ENCODE data around the gene HIPK2.

Gene HIPK2

DNA sequence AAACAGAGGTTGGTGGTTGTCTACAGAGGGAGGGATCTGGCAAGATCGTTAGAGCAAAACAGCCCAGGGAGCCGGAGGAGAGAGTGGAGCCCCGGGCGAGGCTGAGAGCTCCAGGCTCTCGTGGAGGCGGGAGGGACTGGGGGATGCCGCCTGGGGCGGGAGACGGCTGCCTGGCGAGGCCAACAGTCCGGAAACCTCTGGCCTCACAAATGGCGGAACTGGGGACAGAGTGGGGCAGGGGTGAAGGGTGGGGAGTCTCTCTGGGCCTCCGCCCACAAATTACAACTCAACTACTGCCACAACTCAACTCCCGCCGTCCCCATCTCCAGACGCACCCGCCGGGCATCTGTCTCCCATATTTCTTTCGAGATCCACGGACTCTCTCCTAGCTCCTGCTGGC lies 206.6 kb downstream of the HIPK2 start:
- no peak for DNase-seq (ENCODE audit: insufficient read length)
- no peak for TF ChIP-seq POLR2A (IDR thresholded peaks at IDR 0.05; ENCODE audit: low read depth, low read length)
- TF ChIP-seq POLR2AphosphoS5 (IDR thresholded peaks at IDR 0.05; ENCODE audit: low read depth, low read length) = no peak
- TF ChIP-seq TAF1 (IDR thresholded peaks at IDR 0.05; ENCODE audit: borderline replicate concordance, low read depth, low read length) = no peak
- no peak for FAIRE-seq

DNA sequence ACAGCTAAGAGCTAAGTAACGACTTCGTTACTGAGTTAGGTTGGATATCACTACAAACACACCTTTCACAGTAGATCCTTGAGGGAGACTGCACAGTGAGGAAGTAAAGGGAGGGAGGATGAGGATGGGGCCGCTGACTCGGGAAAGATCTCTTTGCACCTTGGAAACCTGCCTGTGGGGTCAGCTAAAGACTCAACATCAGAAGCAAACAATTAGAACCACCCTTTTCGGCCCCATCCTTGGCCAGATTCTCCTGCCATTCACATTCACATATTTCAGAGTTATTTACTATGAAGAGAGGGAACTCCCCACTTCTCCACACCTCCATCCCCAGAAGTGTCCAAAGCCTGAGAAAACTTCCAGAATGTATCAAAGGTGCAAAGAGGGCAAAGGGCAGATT lies 207.2 kb downstream of the HIPK2 start:
- no peak for FAIRE-seq
- no peak for DNase-seq (ENCODE audit: insufficient read length)
- TF ChIP-seq POLR2A (IDR thresholded peaks at IDR 0.05; ENCODE audit: low read depth, low read length) (no peak), POLR2AphosphoS5 (IDR thresholded peaks at IDR 0.05; ENCODE audit: low read depth, low read length) (no peak), TAF1 (IDR thresholded peaks at IDR 0.05; ENCODE audit: borderline replicate concordance, low read depth, low read length) (no peak)

DNA sequence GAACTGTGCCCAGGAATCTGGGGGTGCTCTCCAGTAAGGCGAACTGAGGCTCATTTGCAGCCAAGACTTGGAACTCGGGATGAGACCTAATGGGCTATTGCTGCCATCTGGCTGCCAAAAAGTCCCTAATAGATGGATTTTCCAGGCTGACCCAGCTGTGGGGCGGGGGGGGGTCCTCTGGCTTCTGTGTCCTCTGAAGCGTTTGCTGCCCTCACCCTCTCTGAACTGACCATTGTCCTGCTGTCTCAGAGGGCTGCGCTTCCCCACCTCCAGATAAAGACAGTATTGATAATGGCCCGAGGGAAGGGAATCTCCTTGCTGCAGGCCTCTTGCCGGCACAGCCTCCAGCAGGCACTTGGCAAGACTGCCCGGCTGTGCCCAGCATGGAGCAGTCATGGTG lies 207.7 kb downstream of the HIPK2 start:
- FAIRE-seq (no peak), DNase-seq (ENCODE audit: insufficient read length) (no peak)
- no peak for TF ChIP-seq POLR2AphosphoS5 (IDR thresholded peaks at IDR 0.05; ENCODE audit: low read depth, low read length)
- no peak for TF ChIP-seq TAF1 (IDR thresholded peaks at IDR 0.05; ENCODE audit: borderline replicate concordance, low read depth, low read length)
- no peak for TF ChIP-seq POLR2A (IDR thresholded peaks at IDR 0.05; ENCODE audit: low read depth, low read length)

DNA sequence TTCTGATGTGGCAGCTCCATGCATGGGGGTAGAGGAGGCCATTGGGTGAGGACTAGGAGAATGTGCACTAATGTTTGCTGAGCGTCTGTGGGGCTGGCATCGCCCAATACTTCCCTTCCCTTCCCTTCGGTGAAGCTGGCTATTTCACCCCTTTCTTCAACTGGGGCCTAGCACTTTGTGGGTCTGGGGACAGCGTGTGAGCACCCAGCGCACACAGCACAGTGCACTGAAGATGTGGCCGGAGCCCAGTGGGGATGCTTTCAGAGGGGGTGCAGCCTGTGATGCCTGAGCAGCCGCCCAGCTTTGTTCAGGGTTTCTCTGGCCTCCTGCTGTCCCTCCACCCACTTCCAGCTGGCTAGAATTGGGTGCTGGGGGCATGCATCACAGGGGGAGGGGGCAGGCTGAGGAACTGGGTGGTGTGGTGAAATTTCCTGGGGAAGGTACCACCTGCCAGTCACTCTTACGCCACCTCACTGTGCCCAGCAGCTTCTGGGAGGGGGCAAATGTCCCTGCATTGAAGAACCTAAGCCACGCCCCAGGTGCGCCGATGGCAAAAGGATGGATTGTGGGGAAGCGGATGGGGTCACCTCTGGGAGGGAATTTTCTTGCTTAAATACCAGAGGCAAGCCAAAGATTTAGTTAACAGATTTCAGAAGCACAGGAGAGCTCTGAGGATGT lies 208.8 kb downstream of the HIPK2 start:
- DNase-seq (ENCODE audit: insufficient read length) = no peak
- no peak for TF ChIP-seq TAF1 (IDR thresholded peaks at IDR 0.05; ENCODE audit: borderline replicate concordance, low read depth, low read length)
- TF ChIP-seq POLR2AphosphoS5 (IDR thresholded peaks at IDR 0.05; ENCODE audit: low read depth, low read length) = no peak
- no peak for TF ChIP-seq POLR2A (IDR thresholded peaks at IDR 0.05; ENCODE audit: low read depth, low read length)
- no peak for FAIRE-seq

DNA sequence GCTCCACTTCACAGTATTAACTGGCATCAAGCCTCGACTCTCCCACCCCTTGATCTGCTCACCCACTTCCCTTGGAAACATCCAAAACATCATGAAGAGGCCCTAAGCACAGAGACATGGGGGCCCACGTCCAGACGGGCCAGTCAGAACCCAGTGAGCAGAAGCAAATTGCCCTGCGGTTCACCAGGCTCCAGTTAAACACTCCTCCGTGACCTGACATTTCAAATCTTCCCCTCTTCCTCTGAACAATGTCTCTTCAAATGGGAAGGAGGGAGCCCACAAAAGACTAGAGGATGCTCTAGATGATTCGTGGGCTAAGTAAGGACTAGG lies 209.5 kb downstream of the HIPK2 start:
- TF ChIP-seq POLR2AphosphoS5 (IDR thresholded peaks at IDR 0.05; ENCODE audit: low read depth, low read length) (no peak), TAF1 (IDR thresholded peaks at IDR 0.05; ENCODE audit: borderline replicate concordance, low read depth, low read length) (no peak), POLR2A (IDR thresholded peaks at IDR 0.05; ENCODE audit: low read depth, low read length) (no peak)
- FAIRE-seq = no peak
- DNase-seq (ENCODE audit: insufficient read length) = no peak

DNA sequence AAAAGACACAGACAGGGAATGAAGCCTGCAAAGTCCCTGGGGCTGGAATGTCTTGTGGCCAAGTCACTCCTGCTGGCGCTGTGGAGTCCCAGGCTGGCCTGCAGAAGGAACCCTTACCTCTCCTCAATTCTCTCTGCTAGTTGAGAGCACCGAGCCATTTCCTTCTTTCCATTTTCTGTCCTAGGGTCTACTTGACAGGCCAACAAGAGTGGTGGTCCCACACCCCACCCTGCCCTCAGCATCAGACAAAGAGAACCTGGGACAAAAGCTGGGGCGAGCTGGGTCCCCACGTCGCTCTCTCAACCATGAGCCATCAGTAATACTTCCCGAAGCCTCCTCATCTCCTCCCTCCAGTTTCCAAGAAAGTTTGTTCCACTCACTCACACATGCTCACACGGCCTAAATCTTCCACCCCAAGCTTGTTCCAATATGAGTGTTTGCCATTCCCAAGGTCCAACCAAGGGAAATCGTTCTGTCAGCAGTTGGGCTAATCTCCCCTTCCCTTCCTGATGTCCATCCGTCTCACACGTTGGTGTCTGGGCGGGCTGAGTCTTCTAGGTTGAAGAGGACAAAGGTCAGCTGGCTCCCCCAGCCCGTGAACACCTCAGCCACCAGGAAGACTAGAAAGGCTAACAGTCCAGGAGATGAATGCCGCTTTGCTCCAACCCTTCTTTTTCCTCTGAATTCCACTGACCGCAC lies 210.0 kb downstream of the HIPK2 start:
- DNase-seq (ENCODE audit: insufficient read length) (no peak), FAIRE-seq (no peak)
- TF ChIP-seq POLR2A (IDR thresholded peaks at IDR 0.05; ENCODE audit: low read depth, low read length) (no peak), POLR2AphosphoS5 (IDR thresholded peaks at IDR 0.05; ENCODE audit: low read depth, low read length) (peak; percentile 35; the same call in 1 of the 2 replicates), TAF1 (IDR thresholded peaks at IDR 0.05; ENCODE audit: borderline replicate concordance, low read depth, low read length) (no peak)

DNA sequence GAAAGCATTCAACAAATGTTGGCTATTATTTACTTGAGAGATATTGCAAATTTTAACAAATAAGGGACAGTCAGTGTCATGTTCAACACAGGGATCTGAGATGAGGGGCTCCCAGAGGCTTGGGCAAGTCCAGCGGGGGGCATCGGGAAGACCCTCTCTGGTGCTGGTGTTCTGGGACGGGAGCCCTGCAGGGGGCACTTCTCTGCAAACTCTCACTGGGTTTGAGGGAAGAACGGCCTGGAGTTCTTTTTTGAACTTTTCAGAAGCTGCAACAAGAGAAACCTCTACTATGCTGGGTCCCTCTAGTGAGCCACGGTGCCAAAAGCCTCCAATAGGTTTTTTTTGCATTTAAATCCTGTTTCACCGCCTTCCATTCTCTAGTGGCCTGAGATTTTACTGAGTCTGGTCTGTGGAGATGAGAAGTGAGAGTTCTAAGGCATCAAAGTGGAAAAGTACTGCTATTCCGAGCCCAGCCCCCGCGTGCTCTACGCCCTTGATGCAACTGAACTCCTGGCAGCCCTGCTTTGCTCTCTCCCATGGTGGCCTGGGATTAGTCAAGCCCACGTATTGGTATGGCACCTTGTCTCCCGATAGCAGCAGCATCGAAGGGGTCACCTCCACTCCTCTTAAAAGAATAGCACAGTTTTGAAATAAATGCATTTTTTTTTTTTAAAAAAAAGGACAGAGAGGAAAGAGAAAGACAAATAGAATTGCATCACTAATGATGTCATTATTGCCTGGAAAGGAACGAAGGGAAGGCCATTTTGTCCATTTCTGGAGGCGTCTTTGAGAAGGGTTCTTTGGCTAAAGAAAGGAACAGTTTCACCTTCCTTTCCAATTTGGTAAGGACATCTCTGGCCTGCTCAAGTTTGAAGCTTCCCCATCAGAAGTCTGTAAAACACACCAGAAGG lies 210.8 kb downstream of the HIPK2 start:
- DNase-seq (ENCODE audit: insufficient read length) (no peak), FAIRE-seq (no peak)
- TF ChIP-seq POLR2A (IDR thresholded peaks at IDR 0.05; ENCODE audit: low read depth, low read length) = no peak
- TF ChIP-seq TAF1 (IDR thresholded peaks at IDR 0.05; ENCODE audit: borderline replicate concordance, low read depth, low read length) = no peak
- no peak for TF ChIP-seq POLR2AphosphoS5 (IDR thresholded peaks at IDR 0.05; ENCODE audit: low read depth, low read length)

DNA sequence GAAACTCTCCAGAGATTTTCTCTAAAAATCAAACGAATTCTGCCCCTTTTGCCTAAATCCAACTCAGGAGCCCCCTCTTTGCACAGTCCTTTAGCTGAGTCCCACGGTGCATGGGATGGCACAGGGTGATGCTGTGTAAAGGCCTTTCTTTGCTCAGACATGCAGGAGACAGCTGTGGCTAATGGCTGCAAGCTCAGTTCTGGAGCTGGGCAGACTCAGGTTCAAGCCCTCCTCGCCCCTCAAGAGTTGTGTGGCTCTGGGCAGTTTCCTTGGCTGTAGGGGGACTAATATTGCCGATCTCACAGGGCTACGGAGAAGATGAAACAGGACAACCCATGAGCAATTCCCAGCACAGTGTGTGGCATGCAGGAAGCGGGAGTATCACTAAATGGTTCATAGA lies 211.7 kb downstream of the HIPK2 start:
- TF ChIP-seq TAF1 (IDR thresholded peaks at IDR 0.05; ENCODE audit: borderline replicate concordance, low read depth, low read length) (no peak), POLR2A (IDR thresholded peaks at IDR 0.05; ENCODE audit: low read depth, low read length) (no peak), POLR2AphosphoS5 (IDR thresholded peaks at IDR 0.05; ENCODE audit: low read depth, low read length) (no peak)
- FAIRE-seq (no peak), DNase-seq (ENCODE audit: insufficient read length) (no peak)

DNA sequence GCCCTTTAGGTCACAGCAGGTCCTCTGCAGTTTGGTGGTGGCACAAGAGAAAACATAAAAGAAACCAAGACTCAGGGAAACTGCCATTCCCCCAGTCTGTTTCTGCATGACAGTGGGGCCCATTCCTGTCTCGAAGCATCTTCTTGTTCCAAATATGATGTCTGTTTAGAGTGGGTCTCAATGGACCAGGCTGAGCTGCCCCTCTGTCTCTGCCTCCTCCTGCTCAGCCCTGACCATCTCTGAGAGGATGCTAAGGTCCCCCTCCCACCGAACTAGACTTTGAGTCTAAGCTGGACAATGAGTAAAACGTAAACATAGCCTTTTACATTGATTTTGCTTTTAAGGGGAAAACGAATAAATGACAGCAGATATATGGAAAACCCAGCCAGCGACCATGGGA lies 213.9 kb downstream of the HIPK2 start:
- DNase-seq (ENCODE audit: insufficient read length) (no peak), FAIRE-seq (no peak)
- TF ChIP-seq POLR2AphosphoS5 (IDR thresholded peaks at IDR 0.05; ENCODE audit: low read depth, low read length) = no peak
- TF ChIP-seq POLR2A (IDR thresholded peaks at IDR 0.05; ENCODE audit: low read depth, low read length) = no peak
- TF ChIP-seq TAF1 (IDR thresholded peaks at IDR 0.05; ENCODE audit: borderline replicate concordance, low read depth, low read length) = no peak

DNA sequence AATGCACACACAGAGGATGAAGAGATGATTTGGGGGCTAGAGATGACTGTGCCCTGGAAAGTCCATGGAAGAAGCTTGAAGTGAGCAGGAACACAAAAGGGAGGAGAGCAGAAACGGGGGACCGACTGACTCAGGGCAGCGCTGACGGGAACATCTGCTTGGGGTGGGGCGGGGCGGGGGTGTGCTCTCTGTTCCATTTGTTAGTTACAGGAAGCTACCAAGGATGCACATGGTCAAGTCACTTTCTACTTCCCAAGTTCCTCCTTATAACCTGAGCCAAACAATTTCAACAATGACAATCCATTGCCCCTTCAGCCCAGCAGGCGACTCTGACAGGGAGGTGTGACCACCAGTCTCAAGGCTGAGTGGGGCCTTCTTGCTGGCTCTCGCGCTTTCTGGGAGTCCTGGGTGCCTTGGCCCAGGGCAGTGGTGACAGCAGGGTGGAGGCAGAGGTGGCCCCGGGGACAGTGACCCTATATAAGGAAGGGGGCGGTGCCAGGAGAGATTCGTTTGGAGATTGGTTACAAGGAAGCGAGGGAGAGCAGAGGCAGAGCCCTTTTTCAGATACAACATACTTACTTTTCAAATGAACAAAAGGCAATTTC lies 214.7 kb downstream of the HIPK2 start:
- no peak for DNase-seq (ENCODE audit: insufficient read length)
- no peak for FAIRE-seq
- TF ChIP-seq POLR2A (IDR thresholded peaks at IDR 0.05; ENCODE audit: low read depth, low read length) (no peak), TAF1 (IDR thresholded peaks at IDR 0.05; ENCODE audit: borderline replicate concordance, low read depth, low read length) (no peak), POLR2AphosphoS5 (IDR thresholded peaks at IDR 0.05; ENCODE audit: low read depth, low read length) (no peak)

DNA sequence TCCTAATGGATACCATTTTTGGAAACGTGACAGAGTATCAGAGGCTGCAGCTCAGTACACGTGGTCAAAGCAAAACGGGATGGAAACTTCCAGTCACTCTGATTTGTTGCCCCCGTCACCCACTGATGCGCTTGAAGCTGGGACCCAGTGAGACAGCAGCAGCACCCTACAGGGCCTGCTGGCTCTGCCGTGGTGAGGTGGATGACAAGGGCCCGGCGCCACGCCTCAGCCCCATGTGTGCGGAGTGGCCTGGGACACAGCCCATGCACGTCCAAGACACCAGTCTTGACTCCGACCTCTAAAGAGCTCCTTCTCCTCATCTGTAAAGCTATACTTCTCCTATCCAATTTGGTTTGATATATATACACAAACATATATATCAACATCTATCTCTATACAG lies 215.3 kb downstream of the HIPK2 start:
- FAIRE-seq (no peak), DNase-seq (ENCODE audit: insufficient read length) (no peak)
- no peak for TF ChIP-seq POLR2AphosphoS5 (IDR thresholded peaks at IDR 0.05; ENCODE audit: low read depth, low read length)
- TF ChIP-seq TAF1 (IDR thresholded peaks at IDR 0.05; ENCODE audit: borderline replicate concordance, low read depth, low read length) = no peak
- no peak for TF ChIP-seq POLR2A (IDR thresholded peaks at IDR 0.05; ENCODE audit: low read depth, low read length)
